HEK293 (cell line): Measurements from ENCODE around the gene SPECC1L.

ENCODE experiments used
- CTCF ChIA-PET: fragments of 350-600 bp; formaldehyde crosslinking; extraction: SDS; loops from one replicate; lab custom pipeline; 2021; ENCODE audit warnings: antibody characterized with exemption; lab: Yijun Ruan, JAX
- POLR2A ChIA-PET: fragments of 300-600 bp; formaldehyde crosslinking; extraction: SDS; loops from one replicate; lab custom pipeline; 2020; ENCODE audit warnings: antibody characterized with exemption, inconsistent platforms; lab: Yijun Ruan, JAX
- H3K27ac ChIP-seq: fragments of 200-500 bp; sonication (Bioruptor generic); 2 replicates; pipeline ENCODE4 v1.5.1; 2014; ENCODE audit warnings: low read depth, low read length, control low read depth, inconsistent platforms; ENCODE audit errors: extremely low read depth
- H3K36me3 ChIP-seq, 2 experiments: fragments of 200-500 bp in 1 of 2; sonication (Bioruptor generic) in 1 of 2; 1 replicate in 1 of 2; 2 replicates in 1 of 2; pipeline ENCODE4 v1.5.1; 2014 to 2017; ENCODE audit warnings: inconsistent platforms in 2 of 2, low read length in 2 of 2; ENCODE audit not compliant: control insufficient read depth in 2 of 2, insufficient read depth in 1 of 2
- H3K4me1 ChIP-seq: fragments of 200-500 bp; sonication (Bioruptor generic); 2 replicates; pipeline ENCODE4 v1.5.1; 2014; ENCODE audit warnings: mild to moderate bottlenecking, low read length, inconsistent platforms; ENCODE audit not compliant: control insufficient read depth, insufficient read depth
- H3K4me3 ChIP-seq: 2 replicates; pipeline ENCODE4 v1.5.1; 2011; ENCODE audit warnings: low read depth, mild to moderate bottlenecking, control low read depth, low read length, moderate library complexity
- H3K9me3 ChIP-seq: fragments of 200-500 bp; sonication (Bioruptor generic); 2 replicates; pipeline ENCODE4 v1.5.1; 2014; ENCODE audit warnings: low read depth, low read length, inconsistent platforms; ENCODE audit not compliant: control insufficient read depth, insufficient read depth
- AEBP2 ChIP-seq: fragments of 450-650 bp; formaldehyde crosslinking; IDR thresholded peaks from 2 replicates; pipeline ENCODE4 v1.5.1; 2016; ENCODE audit warnings: missing biosample characterization, missing genetic modification characterization, borderline replicate concordance
- HIC1 ChIP-seq: fragments of 450-650 bp; formaldehyde crosslinking; IDR thresholded peaks from 2 replicates; pipeline ENCODE4 v1.5.1; 2016; ENCODE audit warnings: missing biosample characterization, missing genetic modification characterization
- IKZF3 ChIP-seq: fragments of 450-650 bp; IDR thresholded peaks from 2 replicates; pipeline ENCODE4 v1.5.0; 2018; ENCODE audit warnings: missing biosample characterization, mild to moderate bottlenecking, missing genetic modification characterization, moderate library complexity
- PRDM2 ChIP-seq: fragments of 450-650 bp; formaldehyde crosslinking; IDR thresholded peaks from 2 replicates; pipeline ENCODE4 v1.5.1; 2016; ENCODE audit warnings: missing biosample characterization, missing genetic modification characterization, borderline replicate concordance
- SP2 ChIP-seq: fragments of 450-650 bp; formaldehyde crosslinking; IDR thresholded peaks from 2 replicates; pipeline ENCODE4 v1.5.1; 2016; ENCODE audit warnings: missing biosample characterization, missing genetic modification characterization
- ZNF138 ChIP-seq: fragments of 450-650 bp; formaldehyde crosslinking; IDR thresholded peaks from 2 replicates; pipeline ENCODE4 v1.5.1; 2016; ENCODE audit warnings: missing biosample characterization, missing genetic modification characterization, borderline replicate concordance
- ZNF157 ChIP-seq: fragments of 450-650 bp; formaldehyde crosslinking; IDR thresholded peaks from 2 replicates; pipeline ENCODE4 v1.5.1; 2016; ENCODE audit warnings: missing biosample characterization, missing genetic modification characterization
- ZNF184 ChIP-seq: fragments of 450-650 bp; IDR thresholded peaks from 2 replicates; pipeline ENCODE4 v1.5.1; 2018; ENCODE audit warnings: missing biosample characterization, mild to moderate bottlenecking, missing genetic modification characterization
- ZNF280C ChIP-seq: fragments of 450-650 bp; formaldehyde crosslinking; IDR thresholded peaks from 2 replicates; pipeline ENCODE4 v1.5.1; 2016; ENCODE audit warnings: missing biosample characterization, missing genetic modification characterization
- ZNF302 ChIP-seq: fragments of 450-650 bp; formaldehyde crosslinking; IDR thresholded peaks from 2 replicates; pipeline ENCODE4 v1.5.1; 2016; ENCODE audit warnings: missing biosample characterization, missing genetic modification characterization, low read depth
- ZNF394 ChIP-seq: fragments of 450-650 bp; formaldehyde crosslinking; IDR thresholded peaks from 2 replicates; pipeline ENCODE4 v1.5.1; 2016; ENCODE audit warnings: missing biosample characterization, missing genetic modification characterization, mild to moderate bottlenecking, moderate library complexity, borderline replicate concordance
- ZNF404 ChIP-seq: fragments of 450-650 bp; formaldehyde crosslinking; IDR thresholded peaks from 2 replicates; pipeline ENCODE4 v1.5.1; 2017; ENCODE audit warnings: missing biosample characterization, missing genetic modification characterization
- ZNF473 ChIP-seq: fragments of 450-650 bp; formaldehyde crosslinking; IDR thresholded peaks from 2 replicates; pipeline ENCODE4 v1.5.1; 2017; ENCODE audit warnings: missing biosample characterization, missing genetic modification characterization
- ZNF501 ChIP-seq: fragments of 450-650 bp; formaldehyde crosslinking; IDR thresholded peaks from 2 replicates; pipeline ENCODE4 v1.5.1; 2016; ENCODE audit warnings: missing biosample characterization, missing genetic modification characterization
- ZNF529 ChIP-seq: fragments of 450-650 bp; formaldehyde crosslinking; IDR thresholded peaks from 2 replicates; pipeline ENCODE4 v1.5.1; 2017; ENCODE audit warnings: missing genetic modification characterization, missing biosample characterization; ENCODE audit not compliant: insufficient replicate concordance
- ZNF76 ChIP-seq: fragments of 450-650 bp; formaldehyde crosslinking; IDR thresholded peaks from 2 replicates; pipeline ENCODE4; 2016; ENCODE audit warnings: low read depth, missing biosample characterization, missing genetic modification characterization, borderline replicate concordance
- ZNF776 ChIP-seq: fragments of 450-650 bp; formaldehyde crosslinking; IDR thresholded peaks from 2 replicates; pipeline ENCODE4 v1.5.0; 2017; ENCODE audit warnings: missing biosample characterization, missing genetic modification characterization, borderline replicate concordance

Gene SPECC1L

GRCh38 chr22:24350627-24351026 lies 80.0 kb downstream of the SPECC1L start:
- Histone ChIP-seq H3K4me3 (no peak overlapping the region), H3K9me3 (no peaks in the 10 kb centered on the region), H3K36me3 (peaks cover 31 to 88% of the 10 kb centered on the region in 2 experiments), H3K4me1 (no peaks in the 10 kb centered on the region), H3K27ac (no peak overlapping the region)
- ChIA-PET CTCF (no interaction called here), POLR2A (no interaction called here)
- no peak for TF ChIP-seq ZNF184 (tag by site-specific recombination)
- TF ChIP-seq ZNF280C (tag by site-specific recombination) = no peak
- TF ChIP-seq ZNF473 (tag by site-specific recombination) = no peak
- no peak for TF ChIP-seq ZNF776 (tag by site-specific recombination)
- no peak for TF ChIP-seq ZNF157 (tag by site-specific recombination)
- no peak for TF ChIP-seq HIC1 (tag by site-specific recombination)
- no peak for TF ChIP-seq ZNF76 (tag by site-specific recombination)
- TF ChIP-seq PRDM2 (tag by site-specific recombination) = no peak
- no peak for TF ChIP-seq ZNF302
- TF ChIP-seq ZNF138 (tag by site-specific recombination) = no peak
- TF ChIP-seq ZNF404 = no peak
- no peak for TF ChIP-seq ZNF529 (tag by site-specific recombination)
- TF ChIP-seq SP2 (tag by site-specific recombination) = no peak
- TF ChIP-seq ZNF394 = no peak
- no peak for TF ChIP-seq ZNF501 (tag by site-specific recombination)
- no peak for TF ChIP-seq IKZF3 (tag by site-specific recombination)
- TF ChIP-seq AEBP2 (tag by site-specific recombination) = no peak
